GM19239 (cell line): ENCODE results near the gene CGB2.
"Not testable (repeated sequence)": the region's sequence is repeated elsewhere in the genome, so short reads cannot be mapped to it uniquely, and the experiment has no call there.

ENCODE experiments used
- DNase-seq: peaks from one replicate; pipeline ENCODE4 v3.0.0; 2011; ENCODE audit warnings: low spot score; ENCODE audit not compliant: insufficient read length
- FAIRE-seq: peaks from 2 replicates; lab custom pipeline; 2011; peaks lifted over from hg19 to GRCh38; lab: Jason Lieb, UNC

Gene CGB2

GRCh38 chr19:49064029-49064629 lies 32.4 kb downstream of the CGB2 start:
- DNase-seq (no peak), FAIRE-seq (no peak)

GRCh38 chr19:49064768-49065611 lies 33.3 kb downstream of the CGB2 start, which contains the start of gene NTF4:
Gene NTF4, minus strand, starts transcription at chr19:49064818. Its CDS starts 2,821 bp downstream, at chr19:49061997.
- DNase-seq (no peak), FAIRE-seq (no peak)

- FAIRE-seq = no peak
- DNase-seq = no peak
Measured at GRCh38 chr19:49065905-49066512, 34.3 kb downstream of the CGB2 start.

GRCh38 chr19:49067554-49067953 lies 35.9 kb downstream of the CGB2 start:
- DNase-seq (no peak), FAIRE-seq (no peak)

- DNase-seq = no peak
- FAIRE-seq = no peak
Measured at GRCh38 chr19:49069026-49069425, 37.3 kb downstream of the CGB2 start.

GRCh38 chr19:49070416-49070815 lies 38.7 kb downstream of the CGB2 start:
- no peak for FAIRE-seq
- no peak for DNase-seq

- FAIRE-seq (no peak), DNase-seq (no peak)
Measured at GRCh38 chr19:49071860-49072547, 40.3 kb downstream of the CGB2 start.

GRCh38 chr19:49073514-49074378 lies 42.1 kb downstream of the CGB2 start:
- FAIRE-seq = no peak
- DNase-seq = no peak

GRCh38 chr19:49074869-49075268 lies 43.2 kb downstream of the CGB2 start:
- not testable (repeated sequence) for DNase-seq, FAIRE-seq

GRCh38 chr19:49080392-49080791 lies 48.7 kb downstream of the CGB2 start:
- FAIRE-seq (no peak), DNase-seq (no peak)

GRCh38 chr19:49081273-49081672 lies 49.6 kb downstream of the CGB2 start:
- no peak for DNase-seq
- FAIRE-seq = no peak
